Neural cell (in vitro differentiated cells): ENCODE measurements around the gene TMEM132E. TPM values are rescaled to one million over a fixed set of nuclear protein-coding genes. Genes with fewer than 3 reads are reported as not detected.

Experiments used
- H2AFZ ChIP-seq: fragments of 200-600, 300-800 bp; sonication (generic), shearing (Covaris generic); 2 replicates; pipeline ENCODE4 v1.6.0; 2014; ENCODE audit warnings: low read depth, mild to moderate bottlenecking, antibody characterized with exemption, low read length, moderate library complexity
- H3F3A ChIP-seq: fragments of 200-600 bp; shearing (Covaris generic); 2 replicates; pipeline ENCODE4 v1.6.1; 2016; ENCODE audit warnings: mild to moderate bottlenecking, moderate library complexity, mixed read lengths, antibody characterized with exemption, low read length; ENCODE audit not compliant: insufficient read depth, poor library complexity, severe bottlenecking
- H3K27ac ChIP-seq: fragments of 200-600, 300-800 bp; sonication (generic), shearing (Covaris generic); 2 replicates; pipeline ENCODE4 v1.5.1; 2014; ENCODE audit warnings: mild to moderate bottlenecking, low read length, moderate library complexity
- H3K27me3 ChIP-seq: fragments of 300-800, 200-600 bp; sonication (generic), shearing (Covaris generic); 2 replicates; pipeline ENCODE4 v1.6.0; 2014; ENCODE audit warnings: mild to moderate bottlenecking, low read depth, low read length, moderate library complexity; ENCODE audit not compliant: insufficient read depth
- H3K36me3 ChIP-seq: fragments of 300-800, 200-600 bp; sonication (generic), shearing (Covaris generic); 2 replicates; pipeline ENCODE4 v1.5.1; 2014; ENCODE audit warnings: mild to moderate bottlenecking, antibody characterized with exemption, low read length, moderate library complexity; ENCODE audit not compliant: insufficient read depth
- H3K4me2 ChIP-seq: fragments of 300-800, 200-600 bp; sonication (generic), shearing (Covaris generic); 2 replicates; pipeline ENCODE4 v1.6.0; 2014; ENCODE audit warnings: mild to moderate bottlenecking, low read length
- H3K4me3 ChIP-seq: fragments of 300-800, 200-600 bp; sonication (generic), shearing (Covaris generic); 2 replicates; pipeline ENCODE4 v1.5.1; 2014; ENCODE audit warnings: mild to moderate bottlenecking, low read length, moderate library complexity
- H3K79me2 ChIP-seq: fragments of 200-600 bp; shearing (Covaris generic); replicated peaks from 2 replicates; pipeline ENCODE4 v1.6.0; 2014; ENCODE audit warnings: mild to moderate bottlenecking, low read length, moderate library complexity; ENCODE audit not compliant: insufficient read depth
- H3K9ac ChIP-seq: fragments of 300-800, 200-600 bp; sonication (generic), shearing (Covaris generic); 2 replicates; pipeline ENCODE4 v1.6.1; 2016; ENCODE audit warnings: mild to moderate bottlenecking, low read length, mixed read lengths
- H3K9me2 ChIP-seq: fragments of 200-600 bp; shearing (Covaris generic); 2 replicates; pipeline ENCODE4 v1.6.1; 2016; ENCODE audit warnings: mild to moderate bottlenecking, low read length, mixed read lengths; ENCODE audit not compliant: insufficient read depth
- H3K9me3 ChIP-seq: fragments of 200-600, 300-800 bp; sonication (generic), shearing (Covaris generic); 2 replicates; pipeline ENCODE4 v1.6.1; 2016; ENCODE audit warnings: mild to moderate bottlenecking, mixed run types, low read length, moderate library complexity, mixed read lengths
- H4K20me1 ChIP-seq: fragments of 200-600 bp; shearing (Covaris generic); 2 replicates; pipeline ENCODE4 v1.6.1; 2016; ENCODE audit warnings: mild to moderate bottlenecking, mixed run types; ENCODE audit not compliant: insufficient read depth
- CTCF ChIP-seq: fragments of 450-650 bp; IDR thresholded peaks from 2 replicates; pipeline ENCODE4 v1.5.1; 2014; ENCODE audit warnings: antibody characterized with exemption, mild to moderate bottlenecking, moderate library complexity; ENCODE audit not compliant: poor library complexity, severe bottlenecking
- EP300 ChIP-seq: fragments of 450-650 bp; conservative IDR thresholded peaks from 2 replicates; pipeline ENCODE4 v1.6.1; 2014; ENCODE audit warnings: antibody characterized with exemption, mild to moderate bottlenecking, moderate library complexity; ENCODE audit not compliant: poor library complexity, severe bottlenecking
- EZH2 ChIP-seq: fragments of 200-600, 300-800 bp; shearing (Covaris generic), sonication (generic); IDR thresholded peaks from 2 replicates; pipeline ENCODE4 v1.6.1; 2014; ENCODE audit warnings: antibody characterized with exemption, low read length, borderline replicate concordance, mild to moderate bottlenecking; ENCODE audit not compliant: insufficient read depth, poor library complexity, severe bottlenecking
- MXI1 ChIP-seq: fragments of 450-650 bp; conservative IDR thresholded peaks from 2 replicates; pipeline ENCODE4 v1.6.1; 2014; ENCODE audit warnings: antibody characterized with exemption, mild to moderate bottlenecking; ENCODE audit not compliant: poor library complexity, severe bottlenecking
- POLR2AphosphoS5 ChIP-seq: IDR thresholded peaks from 2 replicates; pipeline ENCODE4 v1.6.1; 2012
- RAD21 ChIP-seq: fragments of 450-650 bp; conservative IDR thresholded peaks from 2 replicates; pipeline ENCODE4 v1.6.1; 2014; ENCODE audit warnings: antibody characterized with exemption, mild to moderate bottlenecking, moderate library complexity
- REST ChIP-seq: IDR thresholded peaks from 2 replicates; pipeline ENCODE4 v1.6.1; 2012; ENCODE audit warnings: borderline replicate concordance
- SMC3 ChIP-seq: fragments of 450-650 bp; conservative IDR thresholded peaks from 2 replicates; pipeline ENCODE4 v1.6.1; 2014; ENCODE audit warnings: antibody characterized with exemption, mild to moderate bottlenecking, moderate library complexity; ENCODE audit not compliant: poor library complexity
- TAF1 ChIP-seq: IDR thresholded peaks from 2 replicates; pipeline ENCODE4 v1.6.1; 2012; ENCODE audit warnings: low read depth
- polyA plus RNA-seq: library from polyadenylated mRNA; depleted of rRNA; stranded (reverse); fragments of >200 nt; gene quantifications from 2 replicates; pipeline ENCODE4 v1.2.3, GENCODE V29; 2014

TMEM132E gene
- polyA plus RNA-seq, 1 donor from 2014 or later: 1.8 TPM

DNA sequence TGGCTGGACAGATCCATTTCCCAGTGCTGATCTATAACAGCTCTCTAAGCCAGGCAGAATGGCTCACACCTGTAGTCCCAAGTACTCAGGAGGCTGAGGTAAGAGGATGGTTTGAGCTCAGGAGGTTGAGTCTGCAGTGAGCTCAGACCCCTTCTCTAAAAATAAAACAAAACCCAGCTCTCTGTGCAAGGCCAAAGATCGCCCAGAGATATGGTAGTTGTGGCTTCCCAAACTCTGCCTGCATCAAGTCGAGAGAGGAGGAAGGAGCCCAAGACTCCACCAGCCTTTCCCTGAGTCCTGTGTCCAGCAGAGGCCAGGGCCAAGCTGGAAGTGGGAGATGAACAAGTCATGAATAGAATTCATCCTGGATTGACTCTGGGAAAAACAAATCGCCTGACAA is 88.8 kb downstream of the TMEM132E start:
- H3K4me2 ChIP-seq: no peak overlapping the region
- no peak overlapping the region for H3K9ac ChIP-seq
- H2AFZ ChIP-seq: no peak overlapping the region
- H3K27me3 ChIP-seq: no peaks in the 10 kb centered on the region
- H3K9me2 ChIP-seq: no peaks in the 10 kb centered on the region
- no peaks in the 10 kb centered on the region for H3F3A ChIP-seq
- no peaks in the 10 kb centered on the region for H3K36me3 ChIP-seq
- no peak overlapping the region for H3K27ac ChIP-seq
- no peak overlapping the region for H3K4me3 ChIP-seq
- H3K9me3 ChIP-seq: no peaks in the 10 kb centered on the region
- TF ChIP-seq MXI1 (no peak), CTCF (no peak), RAD21 (no peak), SMC3 (no peak), EP300 (no peak), POLR2AphosphoS5 (no peak), REST (no peak), TAF1 (no peak), EZH2 (no peak)
- no peaks in the 10 kb centered on the region for H3K79me2 ChIP-seq
- no peaks in the 10 kb centered on the region for H4K20me1 ChIP-seq

DNA sequence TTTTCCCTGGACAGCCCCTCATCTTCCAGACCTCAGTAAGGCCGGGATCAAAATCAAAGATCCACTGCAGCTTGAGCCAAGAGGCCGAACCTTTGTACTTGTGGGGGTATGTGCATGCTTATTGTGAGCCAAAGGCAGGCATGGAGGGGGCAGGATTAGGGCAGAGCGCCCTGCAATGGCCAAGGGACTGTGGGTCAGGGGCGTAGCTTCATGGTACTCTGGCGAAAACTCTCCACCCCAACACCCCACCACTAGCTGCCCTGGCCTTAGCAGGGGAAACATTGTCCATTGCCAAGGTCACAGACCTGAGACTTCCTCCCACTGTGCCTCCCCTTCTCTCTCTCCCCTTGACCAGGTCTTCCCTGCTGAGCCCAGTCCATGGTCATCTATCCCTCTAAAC is 90.1 kb downstream of the TMEM132E start:
- no peak for TF ChIP-seq RAD21
- no peak for TF ChIP-seq CTCF
- TF ChIP-seq REST: no peak
- TF ChIP-seq EZH2: no peak
- no peak for TF ChIP-seq POLR2AphosphoS5
- TF ChIP-seq MXI1: no peak
- no peak for TF ChIP-seq EP300
- TF ChIP-seq SMC3: no peak
- TF ChIP-seq TAF1: no peak
- Histone ChIP-seq H3K4me2 (no peak overlapping the region), H3K27ac (no peak overlapping the region), H3K36me3 (no peaks in the 10 kb centered on the region), H3F3A (no peaks in the 10 kb centered on the region), H4K20me1 (no peaks in the 10 kb centered on the region), H2AFZ (no peak overlapping the region), H3K27me3 (no peaks in the 10 kb centered on the region), H3K79me2 (no peaks in the 10 kb centered on the region), H3K4me3 (no peak overlapping the region), H3K9me2 (no peaks in the 10 kb centered on the region), H3K9ac (no peak overlapping the region), H3K9me3 (no peaks in the 10 kb centered on the region)
